Measurements from ENCODE around the gene ARMC6.

Gene ARMC6

DNA sequence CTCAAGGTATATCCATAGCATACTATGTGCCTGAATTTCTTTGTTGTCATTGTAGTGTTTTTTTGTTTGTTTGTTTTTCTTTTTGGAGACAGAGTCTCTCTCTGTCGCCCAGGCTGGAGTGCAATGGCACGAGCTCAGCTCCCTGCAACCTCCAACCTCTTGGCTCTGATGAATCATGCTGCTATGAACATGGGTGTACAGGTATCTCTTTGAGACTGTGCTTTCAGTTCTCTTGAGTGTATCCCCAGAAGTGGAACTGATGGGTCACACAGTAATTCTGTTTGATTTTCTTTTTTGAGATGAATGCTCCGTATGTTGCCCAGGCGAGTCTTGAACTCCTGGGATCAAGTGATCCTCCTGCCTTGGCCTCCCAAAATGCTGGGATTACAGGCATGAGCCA, 16.7 kb downstream of the ARMC6 start:
- Histone ChIP-seq H3K4me2 (ENCODE audit: insufficient read depth, low read length) (no peak overlapping the region), H3K36me3 (ENCODE audit: insufficient read depth, low read length) (peaks cover 90% of the 10 kb centered on the region), H3K4me3 (ENCODE audit: low read depth in 1 of 2, low read length in 2 of 2) (no peak overlapping the region), H3K4me1 (ENCODE audit: insufficient read depth, low read length) (no peaks in the 10 kb centered on the region), H4K20me1 (ENCODE audit: insufficient read depth, low read length) (peaks cover 39% of the 10 kb centered on the region), H3K9ac (ENCODE audit: low read depth, low read length) (no peak overlapping the region), H3K27ac (ENCODE audit: low read length) (no peak overlapping the region), H3K79me2 (ENCODE audit: insufficient read depth, low read length) (0 out of 2 replicates have a peak, but pooled peaks cover 2% of the 10 kb centered on the region), H3K27me3 (ENCODE audit: insufficient read depth, low read length, poor library complexity) (no peaks in the 10 kb centered on the region), H2AFZ (ENCODE audit: low read depth, low read length) (no peak overlapping the region), H3K9me3 (ENCODE audit: insufficient read depth, low read length, severe bottlenecking) (no peaks in the 10 kb centered on the region)
- ATAC-seq (ENCODE audit: insufficient read depth, low read depth) (no peak), DNase-seq (no peak)
- no peak for TF ChIP-seq EZH2 (IDR thresholded peaks at IDR 0.05; ENCODE audit: borderline replicate concordance, low read depth, low read length, severe bottlenecking)

DNA sequence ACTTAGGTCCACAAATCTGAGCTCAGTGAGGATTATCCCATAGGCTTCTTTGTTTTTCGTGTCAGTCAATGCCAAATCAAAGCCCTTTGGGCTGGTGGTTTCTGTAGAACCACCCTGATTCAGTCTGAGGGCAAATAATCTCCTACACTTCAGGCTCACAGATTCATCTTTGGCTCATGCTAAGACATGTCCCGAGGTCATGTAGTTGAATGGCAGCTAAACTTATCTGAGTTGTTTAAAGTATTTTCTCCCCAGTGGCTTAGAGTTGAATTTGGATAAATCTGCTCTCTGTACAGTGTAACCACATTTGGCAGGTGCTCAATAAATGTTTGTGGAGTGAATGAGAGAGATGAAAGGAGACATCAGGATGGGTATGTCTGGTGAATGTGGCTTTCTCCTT, 17.3 kb downstream of the ARMC6 start:
- no peak overlapping the region for H3K4me3 ChIP-seq (ENCODE audit: low read depth in 1 of 2, low read length in 2 of 2)
- no peak overlapping the region for H3K27ac ChIP-seq (ENCODE audit: low read length)
- H4K20me1 ChIP-seq (ENCODE audit: insufficient read depth, low read length): peaks cover 45% of the 10 kb centered on the region
- H3K4me2 ChIP-seq (ENCODE audit: insufficient read depth, low read length): no peak overlapping the region
- no peak overlapping the region for H3K9ac ChIP-seq (ENCODE audit: low read depth, low read length)
- TF ChIP-seq EZH2 (IDR thresholded peaks at IDR 0.05; ENCODE audit: borderline replicate concordance, low read depth, low read length, severe bottlenecking): no peak
- TF ChIP-seq, protein P1, sequence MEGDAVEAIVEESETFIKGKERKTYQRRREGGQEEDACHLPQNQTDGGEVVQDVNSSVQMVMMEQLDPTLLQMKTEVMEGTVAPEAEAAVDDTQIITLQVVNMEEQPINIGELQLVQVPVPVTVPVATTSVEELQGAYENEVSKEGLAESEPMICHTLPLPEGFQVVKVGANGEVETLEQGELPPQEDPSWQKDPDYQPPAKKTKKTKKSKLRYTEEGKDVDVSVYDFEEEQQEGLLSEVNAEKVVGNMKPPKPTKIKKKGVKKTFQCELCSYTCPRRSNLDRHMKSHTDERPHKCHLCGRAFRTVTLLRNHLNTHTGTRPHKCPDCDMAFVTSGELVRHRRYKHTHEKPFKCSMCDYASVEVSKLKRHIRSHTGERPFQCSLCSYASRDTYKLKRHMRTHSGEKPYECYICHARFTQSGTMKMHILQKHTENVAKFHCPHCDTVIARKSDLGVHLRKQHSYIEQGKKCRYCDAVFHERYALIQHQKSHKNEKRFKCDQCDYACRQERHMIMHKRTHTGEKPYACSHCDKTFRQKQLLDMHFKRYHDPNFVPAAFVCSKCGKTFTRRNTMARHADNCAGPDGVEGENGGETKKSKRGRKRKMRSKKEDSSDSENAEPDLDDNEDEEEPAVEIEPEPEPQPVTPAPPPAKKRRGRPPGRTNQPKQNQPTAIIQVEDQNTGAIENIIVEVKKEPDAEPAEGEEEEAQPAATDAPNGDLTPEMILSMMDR (IDR thresholded peaks at IDR 0.05; ENCODE audit: borderline replicate concordance, extremely low read depth, low read length, poor library complexity, severe bottlenecking): no peak
- peaks cover 93% of the 10 kb centered on the region for H3K36me3 ChIP-seq (ENCODE audit: insufficient read depth, low read length)
- ATAC-seq (ENCODE audit: insufficient read depth, low read depth) (peak; percentile 20; the same call in 1 of the 3 replicates), DNase-seq (no peak)
- H3K4me1 ChIP-seq (ENCODE audit: insufficient read depth, low read length): no peaks in the 10 kb centered on the region
- no peaks in the 10 kb centered on the region for H3K27me3 ChIP-seq (ENCODE audit: insufficient read depth, low read length, poor library complexity)
- no peaks in the 10 kb centered on the region for H3K9me3 ChIP-seq (ENCODE audit: insufficient read depth, low read length, severe bottlenecking)
- no peak overlapping the region for H2AFZ ChIP-seq (ENCODE audit: low read depth, low read length)
- H3K79me2 ChIP-seq (ENCODE audit: insufficient read depth, low read length): peaks cover 2% of the 10 kb centered on the region; the same call in 1 of the 2 replicates

DNA sequence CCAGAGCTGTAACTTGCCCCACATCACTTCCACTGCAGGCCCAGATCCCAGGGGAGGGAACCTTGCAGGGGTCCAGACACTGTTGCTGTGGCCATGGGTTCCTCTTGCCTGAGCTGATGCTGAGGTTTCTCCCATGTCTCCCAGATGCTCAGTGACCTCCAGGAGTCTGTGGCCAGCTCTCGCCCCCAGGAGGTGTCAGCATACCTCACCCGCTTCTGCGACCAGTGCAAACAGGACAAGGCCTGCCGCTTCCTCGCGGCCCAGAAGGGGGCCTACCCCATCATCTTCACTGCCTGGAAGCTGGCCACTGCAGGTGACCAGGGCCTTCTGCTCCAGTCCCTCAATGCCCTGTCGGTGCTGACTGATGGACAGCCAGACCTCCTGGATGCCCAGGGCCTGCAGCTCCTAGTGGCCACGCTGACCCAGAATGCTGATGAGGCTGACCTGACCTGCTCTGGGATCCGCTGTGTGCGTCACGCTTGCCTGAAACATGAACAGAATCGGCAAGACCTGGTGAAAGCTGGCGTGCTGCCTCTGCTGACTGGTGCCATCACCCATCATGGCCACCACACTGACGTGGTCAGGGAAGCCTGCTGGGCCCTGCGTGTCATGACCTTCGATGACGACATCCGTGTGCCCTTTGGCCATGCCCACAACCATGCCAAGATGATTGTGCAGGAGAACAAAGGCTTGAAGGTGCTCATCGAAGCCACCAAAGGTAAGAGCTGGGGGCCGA, 18.2 kb downstream of the ARMC6 start:
- Histone ChIP-seq H4K20me1 (ENCODE audit: insufficient read depth, low read length) (peaks cover 46% of the 10 kb centered on the region), H3K27me3 (ENCODE audit: insufficient read depth, low read length, poor library complexity) (no peaks in the 10 kb centered on the region), H3K9ac (ENCODE audit: low read depth, low read length) (no peak overlapping the region), H3K4me2 (ENCODE audit: insufficient read depth, low read length) (no peak overlapping the region), H3K79me2 (ENCODE audit: insufficient read depth, low read length) (peaks cover 2% of the 10 kb centered on the region; the same call in 1 of the 2 replicates), H3K9me3 (ENCODE audit: insufficient read depth, low read length, severe bottlenecking) (no peaks in the 10 kb centered on the region), H3K4me1 (ENCODE audit: insufficient read depth, low read length) (no peaks in the 10 kb centered on the region), H3K36me3 (ENCODE audit: insufficient read depth, low read length) (peaks cover 94% of the 10 kb centered on the region), H3K4me3 (ENCODE audit: low read depth in 1 of 2, low read length in 2 of 2) (no peak overlapping the region), H2AFZ (ENCODE audit: low read depth, low read length) (no peak overlapping the region), H3K27ac (ENCODE audit: low read length) (no peak overlapping the region)
- no peak for TF ChIP-seq EZH2 (IDR thresholded peaks at IDR 0.05; ENCODE audit: borderline replicate concordance, low read depth, low read length, severe bottlenecking)
- TF ChIP-seq, protein P1 (IDR thresholded peaks at IDR 0.05; ENCODE audit: borderline replicate concordance, extremely low read depth, low read length, poor library complexity, severe bottlenecking): no peak
- DNase-seq (no peak), ATAC-seq (ENCODE audit: insufficient read depth, low read depth) (no peak)

DNA sequence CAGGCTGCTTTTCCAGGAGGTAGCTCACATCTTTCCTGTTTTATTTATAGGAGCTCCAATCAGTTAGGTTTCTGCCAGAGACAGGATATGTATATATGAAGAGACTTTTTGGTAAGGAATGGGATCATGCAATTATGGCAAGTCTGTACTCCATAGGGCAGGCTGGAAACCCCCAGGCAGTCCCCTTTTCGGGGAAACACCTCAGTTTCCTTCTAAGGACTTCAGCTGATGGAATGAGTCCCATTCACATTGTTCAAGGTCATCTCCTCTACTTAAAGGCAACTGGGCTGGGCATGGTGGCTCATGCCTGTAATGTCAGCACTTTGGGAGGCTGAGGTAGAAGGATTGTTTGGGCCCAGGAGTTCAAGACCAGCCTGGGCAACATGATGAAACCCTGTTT, 19.5 kb downstream of the ARMC6 start:
- H3K27me3 ChIP-seq (ENCODE audit: insufficient read depth, low read length, poor library complexity): no peaks in the 10 kb centered on the region
- peaks cover 2% of the 10 kb centered on the region; the same call in 1 of the 2 replicates for H3K79me2 ChIP-seq (ENCODE audit: insufficient read depth, low read length)
- no peak overlapping the region for H3K9ac ChIP-seq (ENCODE audit: low read depth, low read length)
- no peak overlapping the region for H3K4me3 ChIP-seq (ENCODE audit: low read depth in 1 of 2, low read length in 2 of 2)
- no peaks in the 10 kb centered on the region for H3K4me1 ChIP-seq (ENCODE audit: insufficient read depth, low read length)
- no peak overlapping the region for H2AFZ ChIP-seq (ENCODE audit: low read depth, low read length)
- no peaks in the 10 kb centered on the region for H3K9me3 ChIP-seq (ENCODE audit: insufficient read depth, low read length, severe bottlenecking)
- no peak overlapping the region for H3K27ac ChIP-seq (ENCODE audit: low read length)
- H3K36me3 ChIP-seq (ENCODE audit: insufficient read depth, low read length): peaks cover 94% of the 10 kb centered on the region
- DNase-seq (no peak), ATAC-seq (ENCODE audit: insufficient read depth, low read depth) (no peak)
- TF ChIP-seq, protein P1 (IDR thresholded peaks at IDR 0.05; ENCODE audit: borderline replicate concordance, extremely low read depth, low read length, poor library complexity, severe bottlenecking): no peak
- no peak for TF ChIP-seq EZH2 (IDR thresholded peaks at IDR 0.05; ENCODE audit: borderline replicate concordance, low read depth, low read length, severe bottlenecking)
- no peak overlapping the region for H3K4me2 ChIP-seq (ENCODE audit: insufficient read depth, low read length)
- peaks cover 46% of the 10 kb centered on the region for H4K20me1 ChIP-seq (ENCODE audit: insufficient read depth, low read length)

All from DND-41 (cell line).